Upper lobe of left lung (tissue), 6 donors: ENCODE data around the gene KREMEN2. TPM values are rescaled to one million over a fixed set of nuclear protein-coding genes. Genes with fewer than 3 reads are reported as not detected.
A peak's percentile ranks its signal among the peaks of the same experiment; 100 is the strongest.

Experiments
- ATAC-seq, 2 donors: fragments of 200-7000 bp; cut with Tn5 transposase; one replicate each; pipeline ENCODE4 v1.9.1; 2022; ENCODE audit warnings: mild to moderate bottlenecking in 2 of 2, moderate library complexity in 2 of 2; ENCODE audit not compliant: low FRiP score in 2 of 2
- DNase-seq, 2 donors: peaks; one replicate each; pipeline ENCODE4 v3.0.0-alpha.2; 2019 to 2020
- H3K27ac ChIP-seq, 4 donors: fragments of 200-600 bp; sonication (generic); one replicate each; pipeline ENCODE4 v1.5.1; 2016 to 2019
- H3K27me3 ChIP-seq, 4 donors: fragments of 200-600 bp; sonication (generic); one replicate each; pipeline ENCODE4 v1.5.1; 2017 to 2019
- H3K36me3 ChIP-seq, 4 donors: fragments of 200-600 bp; sonication (generic); one replicate each; pipeline ENCODE4 v1.5.1; 2016 to 2019
- H3K4me1 ChIP-seq, 4 donors: fragments of 200-600 bp; sonication (generic); one replicate each; pipeline ENCODE4 v1.5.1; 2018 to 2019
- H3K4me3 ChIP-seq, 4 donors: fragments of 200-600 bp; sonication (generic); one replicate each; pipeline ENCODE4 v1.5.1; 2017 to 2019; ENCODE audit warnings: mild to moderate bottlenecking in 2 of 4, moderate library complexity in 1 of 4
- H3K9me3 ChIP-seq, 4 donors: fragments of 200-600 bp; sonication (generic); one replicate each; pipeline ENCODE4 v1.5.1; 2018 to 2019
- EP300 ChIP-seq, 4 donors: sonication (generic); formaldehyde crosslinking; IDR thresholded peaks; one replicate each; pipeline ENCODE4 v1.5.1; 2017; ENCODE audit warnings: antibody characterized with exemption in 4 of 4, control low read depth in 2 of 4
- POLR2A ChIP-seq, 4 donors: fragments of 450-650 bp; IDR thresholded peaks; one replicate each; pipeline ENCODE4 v1.5.1; 2016 to 2017; ENCODE audit warnings: antibody characterized with exemption in 4 of 4, mild to moderate bottlenecking in 2 of 4
- POLR2AphosphoS5 ChIP-seq, 2 donors: sonication (generic); formaldehyde crosslinking; IDR thresholded peaks; one replicate each; pipeline ENCODE4 v1.5.1; 2017; ENCODE audit warnings: antibody characterized with exemption in 2 of 2
- WGBS, 2 donors: methylation state at CpG; one replicate each; pipeline ENCODE4 v1.1.5; 2017 to 2018; 5-methylcytosine and 5-hydroxymethylcytosine counted together
- total RNA-seq, 6 donors: library from RNA; depleted of rRNA in 4 of 6; stranded (reverse); fragments of >200 nt in 4 of 6; gene quantifications; one replicate each; pipeline versions ENCODE4 v1.1.0 to v1.2.1, GENCODE V29; 2016 to 2021
- TF ChIP-seq, protein P1 (sequence below), 6 experiments: fragments of 450-650 bp in 4 of 6; fragments of 200-600 bp in 2 of 6; sonication (generic) in 2 of 6; IDR thresholded peaks; one replicate each; pipeline ENCODE4 v1.5.1; 2016 to 2019; ENCODE audit warnings: antibody characterized with exemption in 6 of 6
- donor health status: DM: no; HTN: no; CAD: no; lungs with moderate emphysema.
- donor health status: DM: no; HTN: yes; CAD: no; lungs with severe emphysema.

The KREMEN2 gene
- total RNA-seq, 6 donors from 2014 or later = not detected

DNA sequence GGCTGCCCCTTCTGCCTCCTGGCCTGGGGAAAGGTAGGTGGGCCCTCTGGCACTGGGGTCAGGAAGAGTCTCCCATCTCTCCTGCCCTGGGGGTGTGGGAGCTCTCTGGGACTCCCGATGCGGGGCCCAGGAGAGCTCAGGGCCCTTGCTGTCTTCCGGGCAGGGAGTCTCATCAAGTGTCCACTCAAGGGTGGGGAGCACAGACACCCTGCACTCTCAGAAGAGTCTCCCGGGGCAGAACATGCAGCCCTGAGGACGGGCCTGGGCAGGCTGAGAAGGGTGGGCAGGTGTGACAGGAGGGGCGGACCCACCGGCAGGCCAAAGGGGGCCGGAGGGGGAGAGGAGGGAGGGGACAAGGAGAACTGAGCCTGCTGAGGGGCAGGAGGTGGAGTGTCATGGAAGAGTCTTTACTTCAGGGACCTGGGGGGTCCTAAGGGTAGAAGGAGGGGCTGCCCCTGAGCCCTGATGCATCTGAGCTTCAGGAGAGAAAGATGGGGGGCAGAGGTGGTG, 24.6 kb downstream of the KREMEN2 start:
- H3K36me3 ChIP-seq = no peaks in the 10 kb centered on the region
- no peaks in the 10 kb centered on the region for H3K9me3 ChIP-seq
- 57 to 75% methylated on average over 7 to 8 of the region's 8 CpGs for WGBS, 2 donors

DNA sequence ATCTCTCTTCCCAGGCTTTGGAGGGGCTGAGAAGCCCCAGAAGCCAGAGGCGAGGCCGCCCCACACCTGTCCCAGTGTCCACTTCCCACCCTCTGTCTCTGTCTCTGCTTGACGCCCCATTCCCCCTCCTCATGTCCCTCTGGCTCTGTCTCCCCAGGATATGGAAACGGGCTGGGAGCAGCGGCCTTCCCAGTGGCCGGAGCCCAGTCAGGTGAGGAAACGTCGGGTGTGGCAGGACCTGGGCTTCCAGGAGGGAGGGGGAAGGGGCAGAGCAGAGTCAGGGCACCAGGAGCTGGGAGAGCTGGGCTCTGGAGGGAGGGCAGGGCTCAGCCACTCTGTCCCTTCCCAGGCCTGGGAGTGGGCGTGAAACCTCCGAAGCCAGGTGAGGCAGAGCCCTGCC, 26.8 kb downstream of the KREMEN2 start:
- Histone ChIP-seq H3K27ac (no peak overlapping the region), H3K4me3 (no peak overlapping the region), H3K27me3 (no peaks in the 10 kb centered on the region), H3K4me1 (peaks cover 0 to 7% (median 1%) of the 10 kb centered on the region in 4 donors), H3K36me3 (no peaks in the 10 kb centered on the region), H3K9me3 (no peaks in the 10 kb centered on the region)
- peak; percentile 37 to 61 for DNase-seq
- TF ChIP-seq POLR2AphosphoS5 (IDR thresholded peaks at IDR 0.05) = no peak
- no peak for ATAC-seq
- 60 to 64% methylated on average over 7 to 8 of the region's 10 CpGs for WGBS, 2 donors

More for the DNA sequence above, 24.6 kb downstream of the KREMEN2 start:
- no peak for ATAC-seq
- TF ChIP-seq, protein P1, sequence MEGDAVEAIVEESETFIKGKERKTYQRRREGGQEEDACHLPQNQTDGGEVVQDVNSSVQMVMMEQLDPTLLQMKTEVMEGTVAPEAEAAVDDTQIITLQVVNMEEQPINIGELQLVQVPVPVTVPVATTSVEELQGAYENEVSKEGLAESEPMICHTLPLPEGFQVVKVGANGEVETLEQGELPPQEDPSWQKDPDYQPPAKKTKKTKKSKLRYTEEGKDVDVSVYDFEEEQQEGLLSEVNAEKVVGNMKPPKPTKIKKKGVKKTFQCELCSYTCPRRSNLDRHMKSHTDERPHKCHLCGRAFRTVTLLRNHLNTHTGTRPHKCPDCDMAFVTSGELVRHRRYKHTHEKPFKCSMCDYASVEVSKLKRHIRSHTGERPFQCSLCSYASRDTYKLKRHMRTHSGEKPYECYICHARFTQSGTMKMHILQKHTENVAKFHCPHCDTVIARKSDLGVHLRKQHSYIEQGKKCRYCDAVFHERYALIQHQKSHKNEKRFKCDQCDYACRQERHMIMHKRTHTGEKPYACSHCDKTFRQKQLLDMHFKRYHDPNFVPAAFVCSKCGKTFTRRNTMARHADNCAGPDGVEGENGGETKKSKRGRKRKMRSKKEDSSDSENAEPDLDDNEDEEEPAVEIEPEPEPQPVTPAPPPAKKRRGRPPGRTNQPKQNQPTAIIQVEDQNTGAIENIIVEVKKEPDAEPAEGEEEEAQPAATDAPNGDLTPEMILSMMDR (IDR thresholded peaks at IDR 0.05) = no peak
- TF ChIP-seq POLR2A (IDR thresholded peaks at IDR 0.05) (no peak), EP300 (IDR thresholded peaks at IDR 0.05) (no peak), POLR2AphosphoS5 (IDR thresholded peaks at IDR 0.05) (no peak)
- Histone ChIP-seq H3K27ac (no peak overlapping the region), H3K27me3 (no peaks in the 10 kb centered on the region), H3K4me1 (peaks cover 4 to 13% (median 9%) of the 10 kb centered on the region in 4 donors), H3K4me3 (no peak overlapping the region)
- peak in 1 of 2 donors; percentile 55 for DNase-seq

DNA sequence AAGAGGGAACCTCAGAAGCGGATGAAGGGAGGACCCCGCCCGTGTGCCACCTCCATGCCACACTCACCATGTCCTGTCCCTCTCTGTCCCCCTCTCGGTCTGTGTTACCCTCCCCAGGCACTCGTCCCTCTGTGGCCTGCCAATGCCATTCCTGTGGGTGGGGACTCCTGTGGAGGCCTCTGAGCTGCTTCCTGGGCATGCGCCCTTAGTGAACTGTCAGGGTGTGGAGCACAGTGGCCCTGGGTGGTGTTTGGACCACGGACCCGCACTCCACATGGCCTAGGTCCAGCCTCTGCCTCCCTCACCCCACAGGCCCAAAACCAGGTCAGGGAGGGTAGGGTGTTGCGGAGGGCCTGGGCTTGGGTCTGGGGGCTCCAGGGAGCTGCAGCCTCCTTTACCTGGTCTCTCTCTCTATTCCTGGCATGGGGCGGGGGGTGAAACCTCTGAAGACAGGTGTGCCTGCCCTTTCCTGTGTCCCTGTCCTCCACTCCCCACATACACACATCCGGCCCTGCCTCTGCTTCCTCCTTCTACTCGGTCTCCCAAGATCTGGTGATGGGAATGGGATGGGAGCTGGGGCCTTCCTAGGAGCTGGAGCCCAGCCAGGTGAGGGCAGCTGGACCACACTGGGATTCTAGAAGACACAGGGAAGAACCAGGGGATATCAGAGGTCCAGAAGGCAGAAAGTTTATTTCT, 27.6 kb downstream of the KREMEN2 start:
- H3K4me1 ChIP-seq = peaks cover 0 to 7% (median 0%) of the 10 kb centered on the region in 4 donors
- no peak overlapping the region for H3K4me3 ChIP-seq
- no peak overlapping the region for H3K27ac ChIP-seq
- TF ChIP-seq POLR2A (IDR thresholded peaks at IDR 0.05) (no peak), POLR2AphosphoS5 (IDR thresholded peaks at IDR 0.05) (no peak), EP300 (IDR thresholded peaks at IDR 0.05) (no peak)
- TF ChIP-seq, protein P1 (IDR thresholded peaks at IDR 0.05) = no peak
- DNase-seq = no peak
- H3K9me3 ChIP-seq = no peaks in the 10 kb centered on the region
- H3K36me3 ChIP-seq = no peaks in the 10 kb centered on the region
- no peaks in the 10 kb centered on the region for H3K27me3 ChIP-seq
- WGBS, 2 donors = 85 to 90% methylated on average over 9 to 12 of the region's 12 CpGs
- no peak for ATAC-seq

DNA sequence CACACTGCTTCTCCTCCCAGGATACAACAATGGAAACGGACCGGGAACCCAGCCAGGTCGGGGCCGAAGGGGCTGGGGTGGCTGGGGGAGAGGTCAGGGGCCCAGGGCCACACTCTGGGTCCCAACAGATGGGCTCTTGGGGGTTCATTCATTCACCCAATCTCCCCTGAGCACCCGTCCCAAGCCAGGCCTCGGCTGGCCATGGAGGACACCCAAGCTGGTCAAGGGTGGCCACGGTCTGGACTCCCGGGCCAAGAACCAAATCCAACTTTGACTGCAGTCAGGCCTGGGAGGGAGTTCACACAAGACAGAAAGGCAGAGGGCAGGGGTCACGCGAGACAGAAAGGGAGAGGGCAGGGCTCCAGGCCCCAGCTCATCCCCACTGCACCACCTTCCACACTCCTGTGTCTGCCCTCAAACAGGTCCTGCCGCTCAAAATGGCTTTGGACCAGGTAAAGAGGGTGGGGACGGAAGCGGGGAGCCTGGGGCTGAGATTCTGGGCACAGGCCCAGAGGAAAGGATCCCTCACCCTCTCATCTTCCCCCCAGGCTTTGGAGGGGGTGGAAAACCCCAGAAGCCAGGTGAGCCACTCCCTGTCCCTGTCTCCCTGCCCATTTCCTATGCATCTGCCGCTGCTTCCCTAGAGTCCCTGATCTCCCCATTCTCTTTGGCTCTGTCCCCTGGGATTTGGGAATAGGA, 28.5 kb downstream of the KREMEN2 start:
- WGBS, 2 donors = 78 to 83% methylated on average over 11 to 14 of the region's 14 CpGs
- H3K9me3 ChIP-seq = no peaks in the 10 kb centered on the region
- no peaks in the 10 kb centered on the region for H3K36me3 ChIP-seq
- no peak overlapping the region for H3K4me3 ChIP-seq
- TF ChIP-seq, protein P1 (IDR thresholded peaks at IDR 0.05) = no peak
- TF ChIP-seq EP300 (IDR thresholded peaks at IDR 0.05) = no peak
- TF ChIP-seq POLR2AphosphoS5 (IDR thresholded peaks at IDR 0.05) = no peak
- TF ChIP-seq POLR2A (IDR thresholded peaks at IDR 0.05) = no peak
- no peak overlapping the region for H3K27ac ChIP-seq
- ATAC-seq (no peak), DNase-seq (peak in 1 of 2 donors; percentile 48)
- no peaks in the 10 kb centered on the region for H3K27me3 ChIP-seq
- H3K4me1 ChIP-seq = peaks cover 0 to 7% (median 0%) of the 10 kb centered on the region in 4 donors

DNA sequence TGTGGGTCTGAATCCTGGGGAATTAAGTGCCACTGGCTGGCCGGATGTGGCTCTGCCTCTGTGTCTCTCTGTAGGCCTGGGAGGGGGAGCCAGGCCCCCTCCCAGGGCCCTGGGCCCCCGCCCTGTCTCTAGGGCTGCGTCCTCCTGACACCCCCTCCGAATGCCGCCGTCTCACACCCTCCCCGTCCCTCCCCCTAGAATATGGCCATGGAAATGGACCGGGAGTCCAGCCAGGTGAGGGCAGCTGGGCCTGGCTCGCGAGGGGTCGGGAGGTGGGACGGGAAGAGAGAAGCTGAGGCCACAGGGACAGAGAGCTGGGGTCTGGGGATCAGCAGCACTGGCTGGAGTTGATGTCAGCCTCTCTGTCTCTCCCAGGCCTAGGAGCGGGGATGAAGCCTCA, 32.2 kb downstream of the KREMEN2 start:
- WGBS, 2 donors = 80 to 81% methylated on average over 7 to 13 of the region's 13 CpGs
- H3K27me3 ChIP-seq = no peaks in the 10 kb centered on the region
- no peak for ATAC-seq

More for the DNA sequence above, 32.2 kb downstream of the KREMEN2 start:
- TF ChIP-seq POLR2A (IDR thresholded peaks at IDR 0.05) = no peak
- no peak for TF ChIP-seq EP300 (IDR thresholded peaks at IDR 0.05)
- TF ChIP-seq POLR2AphosphoS5 (IDR thresholded peaks at IDR 0.05) = no peak
- TF ChIP-seq, protein P1 (IDR thresholded peaks at IDR 0.05) = no peak
- peak in 1 of 2 donors; percentile 54 for DNase-seq
- no peak overlapping the region for H3K4me3 ChIP-seq
- no peaks in the 10 kb centered on the region for H3K4me1 ChIP-seq
- no peaks in the 10 kb centered on the region for H3K9me3 ChIP-seq
- no peaks in the 10 kb centered on the region for H3K36me3 ChIP-seq
- H3K27ac ChIP-seq = no peak overlapping the region
